Mononuclear cell (primary cell): ENCODE data around the gene SERPINA6. TPM values are rescaled to one million over a fixed set of nuclear protein-coding genes. Genes with fewer than 3 reads are reported as not detected.
"Not testable (repeated sequence)": the region's sequence is repeated elsewhere in the genome, so short reads cannot be mapped to it uniquely, and the experiment has no call there.

Experiments
- H3K27me3 ChIP-seq: 2 replicates; pipeline ENCODE4 v1.6.0; 2011; ENCODE audit warnings: low read length, control low read depth; ENCODE audit not compliant: insufficient read depth
- H3K4me1 ChIP-seq: 2 replicates; pipeline ENCODE4 v1.5.1; 2011; ENCODE audit warnings: mild to moderate bottlenecking, low read length, control low read depth; ENCODE audit not compliant: insufficient read depth
- H3K4me3 ChIP-seq: 2 replicates; pipeline ENCODE4 v1.5.1; 2011; ENCODE audit warnings: mild to moderate bottlenecking, low read length, moderate library complexity
- H3K9me3 ChIP-seq: 2 replicates; pipeline ENCODE4 v1.5.1; 2011; ENCODE audit warnings: low read depth, mild to moderate bottlenecking, control low read depth, low read length
- total RNA-seq: library from RNA; depleted of rRNA; stranded (reverse); fragments of >200 nt; gene quantifications from one replicate; pipeline ENCODE4 v1.2.3, GENCODE V29; 2012

The SERPINA6 gene
- not detected for total RNA-seq

GRCh38 chr14:94322648-94323570, at the start of gene SERPINA6:
SERPINA6 (minus strand) TSS chr14:94323336; CDS start chr14:94314648, 8,688 bp downstream.
- H3K9me3 ChIP-seq = no peaks in the 10 kb centered on the region

GRCh38 chr14:94372021-94372605, 49.0 kb upstream of the SERPINA6 start:
- H3K4me1 ChIP-seq = no peaks in the 10 kb centered on the region
- no peaks in the 10 kb centered on the region for H3K27me3 ChIP-seq
- no peaks in the 10 kb centered on the region for H3K9me3 ChIP-seq
- H3K4me3 ChIP-seq = no peak overlapping the region

More at GRCh38 chr14:94322648-94323570, at the start of gene SERPINA6:
- no peak within 1 kb of the TSS for H3K4me3 ChIP-seq
- H3K4me1 ChIP-seq = no peaks in the 10 kb centered on the region
- peaks cover under 1% of the 10 kb centered on the region for H3K27me3 ChIP-seq

- H3K4me1 ChIP-seq = no peaks in the 10 kb centered on the region
- H3K27me3 ChIP-seq = no peaks in the 10 kb centered on the region
- no peak overlapping the region for H3K4me3 ChIP-seq
- no peaks in the 10 kb centered on the region for H3K9me3 ChIP-seq
These were observed 47.4 kb upstream of the SERPINA6 start for GRCh38 chr14:94370524-94370910.

GRCh38 chr14:94369766-94370523, 46.8 kb upstream of the SERPINA6 start:
- H3K4me1 ChIP-seq, H3K27me3 ChIP-seq, H3K4me3 ChIP-seq, H3K9me3 ChIP-seq: not testable (repeated sequence)

GRCh38 chr14:94368956-94369355, 45.8 kb upstream of the SERPINA6 start:
- no peak overlapping the region for H3K4me3 ChIP-seq
- no peaks in the 10 kb centered on the region for H3K9me3 ChIP-seq
- H3K4me1 ChIP-seq = no peaks in the 10 kb centered on the region
- H3K27me3 ChIP-seq = no peaks in the 10 kb centered on the region

- no peak overlapping the region for H3K4me3 ChIP-seq
- H3K27me3 ChIP-seq = no peaks in the 10 kb centered on the region
- H3K9me3 ChIP-seq = no peaks in the 10 kb centered on the region
- H3K4me1 ChIP-seq = no peaks in the 10 kb centered on the region
These were observed 45.1 kb upstream of the SERPINA6 start for GRCh38 chr14:94368243-94368590.

- Histone ChIP-seq H3K9me3 (no peaks in the 10 kb centered on the region), H3K27me3 (no peaks in the 10 kb centered on the region), H3K4me1 (no peaks in the 10 kb centered on the region), H3K4me3 (no peak overlapping the region)
These were observed 44.5 kb upstream of the SERPINA6 start for GRCh38 chr14:94367347-94368242.

- Histone ChIP-seq H3K27me3 (no peaks in the 10 kb centered on the region), H3K4me3 (no peak within 1 kb of the TSS), H3K4me1 (no peaks in the 10 kb centered on the region), H3K9me3 (no peaks in the 10 kb centered on the region)
These were observed 43.2 kb upstream of the SERPINA6 start, which contains the start of gene SERPINA2 for GRCh38 chr14:94366146-94366915. SERPINA2 (minus strand) TSS chr14:94366698.

- no peaks in the 10 kb centered on the region for H3K9me3 ChIP-seq
- H3K27me3 ChIP-seq = no peaks in the 10 kb centered on the region
- no peak overlapping the region for H3K4me3 ChIP-seq
- no peaks in the 10 kb centered on the region for H3K4me1 ChIP-seq
These were observed 42.5 kb upstream of the SERPINA6 start for GRCh38 chr14:94365624-94366023.

GRCh38 chr14:94364964-94365363, 41.8 kb upstream of the SERPINA6 start:
- Histone ChIP-seq H3K4me3 (no peak overlapping the region), H3K9me3 (no peaks in the 10 kb centered on the region), H3K27me3 (no peaks in the 10 kb centered on the region), H3K4me1 (no peaks in the 10 kb centered on the region)

GRCh38 chr14:94364037-94364436, 40.9 kb upstream of the SERPINA6 start:
- H3K27me3 ChIP-seq = no peaks in the 10 kb centered on the region
- H3K4me1 ChIP-seq = no peaks in the 10 kb centered on the region
- no peaks in the 10 kb centered on the region for H3K9me3 ChIP-seq
- no peak overlapping the region for H3K4me3 ChIP-seq

GRCh38 chr14:94363151-94363624, 40.1 kb upstream of the SERPINA6 start:
- Histone ChIP-seq H3K27me3 (peaks cover 3% of the 10 kb centered on the region), H3K4me1 (no peaks in the 10 kb centered on the region), H3K9me3 (no peaks in the 10 kb centered on the region), H3K4me3 (no peak overlapping the region)

GRCh38 chr14:94362614-94363133, 39.5 kb upstream of the SERPINA6 start:
- Histone ChIP-seq H3K27me3 (peaks cover 7% of the 10 kb centered on the region), H3K4me3 (no peak overlapping the region), H3K4me1 (no peaks in the 10 kb centered on the region), H3K9me3 (no peaks in the 10 kb centered on the region)
